Testis (tissue), 2 donors: ENCODE data around the gene NCAM1.

Source experiments
- POLR2A ChIP-seq: fragments of 450-650 bp; IDR thresholded peaks from one replicate; pipeline ENCODE4 v1.6.1; 2017; ENCODE audit warnings: antibody characterized with exemption, mild to moderate bottlenecking, moderate library complexity
- TF ChIP-seq, protein P1 (sequence below), 3 experiments: fragments of 450-650 bp in 2 of 3; fragments of 200-600 bp in 1 of 3; sonication (generic) in 1 of 3; IDR thresholded peaks; one replicate each; pipeline ENCODE4 v1.5.1; 2016 to 2019; ENCODE audit warnings: antibody characterized with exemption in 3 of 3, mild to moderate bottlenecking in 2 of 3, moderate library complexity in 1 of 3

GRCh38 chr11:113184498-113184897, 223.3 kb downstream of the NCAM1 start:
- no peak for TF ChIP-seq POLR2A
- TF ChIP-seq, protein P1, sequence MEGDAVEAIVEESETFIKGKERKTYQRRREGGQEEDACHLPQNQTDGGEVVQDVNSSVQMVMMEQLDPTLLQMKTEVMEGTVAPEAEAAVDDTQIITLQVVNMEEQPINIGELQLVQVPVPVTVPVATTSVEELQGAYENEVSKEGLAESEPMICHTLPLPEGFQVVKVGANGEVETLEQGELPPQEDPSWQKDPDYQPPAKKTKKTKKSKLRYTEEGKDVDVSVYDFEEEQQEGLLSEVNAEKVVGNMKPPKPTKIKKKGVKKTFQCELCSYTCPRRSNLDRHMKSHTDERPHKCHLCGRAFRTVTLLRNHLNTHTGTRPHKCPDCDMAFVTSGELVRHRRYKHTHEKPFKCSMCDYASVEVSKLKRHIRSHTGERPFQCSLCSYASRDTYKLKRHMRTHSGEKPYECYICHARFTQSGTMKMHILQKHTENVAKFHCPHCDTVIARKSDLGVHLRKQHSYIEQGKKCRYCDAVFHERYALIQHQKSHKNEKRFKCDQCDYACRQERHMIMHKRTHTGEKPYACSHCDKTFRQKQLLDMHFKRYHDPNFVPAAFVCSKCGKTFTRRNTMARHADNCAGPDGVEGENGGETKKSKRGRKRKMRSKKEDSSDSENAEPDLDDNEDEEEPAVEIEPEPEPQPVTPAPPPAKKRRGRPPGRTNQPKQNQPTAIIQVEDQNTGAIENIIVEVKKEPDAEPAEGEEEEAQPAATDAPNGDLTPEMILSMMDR (IDR thresholded peaks at IDR 0.05), result no peak
